LHCN-M2 (cell line): ENCODE data around the gene DOK4. TPM values are rescaled to one million over a fixed set of nuclear protein-coding genes. Genes with fewer than 3 reads are reported as not detected.
A peak's percentile ranks its signal among the peaks of the same experiment; 100 is the strongest.

Source experiments
- DNase-seq: peaks from one replicate; pipeline ENCODE4 v3.0.0-alpha.2; 2012; ENCODE audit warnings: low read depth
- total RNA-seq: library from RNA; depleted of rRNA; stranded (reverse); fragments of >200 nt; gene quantifications from 2 replicates; pipeline ENCODE4 v1.2.3, GENCODE V29; 2014

The DOK4 gene
- total RNA-seq, 1 experiment from 2014 or later: 36.6 TPM

DNA sequence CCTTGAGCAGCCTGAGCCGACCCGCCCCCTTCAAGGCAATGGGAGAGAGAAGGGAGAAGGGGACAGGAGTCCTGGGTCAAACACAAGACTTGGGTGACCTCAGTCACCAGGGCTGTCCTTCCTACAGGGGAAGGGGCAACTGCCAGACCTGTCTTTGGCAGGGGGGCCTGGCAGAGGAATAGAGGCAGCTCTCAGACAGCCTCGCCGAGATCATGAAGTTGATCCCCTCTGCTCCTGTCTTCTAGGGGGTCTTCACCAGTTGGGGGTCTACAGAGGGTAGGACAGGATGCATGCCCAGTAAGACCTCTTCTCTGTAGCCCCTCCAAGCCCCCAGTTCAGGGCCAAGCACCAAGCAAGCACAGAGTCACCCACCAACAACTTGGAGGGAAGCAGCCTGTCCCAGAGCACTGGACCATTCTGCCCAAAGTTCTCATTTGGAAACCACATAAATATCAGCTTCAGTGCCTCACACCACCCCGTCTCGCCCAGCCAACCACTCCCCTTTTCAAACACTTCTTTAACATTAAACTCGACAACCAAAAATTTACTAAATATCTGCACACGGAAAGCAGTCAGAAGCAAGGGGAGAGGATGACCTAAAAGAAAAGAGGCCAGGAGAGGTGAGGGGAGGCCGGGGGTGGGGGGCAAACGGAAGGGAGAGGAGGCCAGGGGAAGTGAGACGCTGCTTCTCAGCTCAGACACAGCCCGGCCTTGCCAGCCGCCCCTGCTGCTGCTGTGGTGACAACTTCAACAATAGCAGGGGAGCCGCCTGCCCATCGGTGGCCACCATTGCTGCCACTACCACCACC lies 7.7 kb downstream of the DOK4 start:
- no peak for DNase-seq

DNA sequence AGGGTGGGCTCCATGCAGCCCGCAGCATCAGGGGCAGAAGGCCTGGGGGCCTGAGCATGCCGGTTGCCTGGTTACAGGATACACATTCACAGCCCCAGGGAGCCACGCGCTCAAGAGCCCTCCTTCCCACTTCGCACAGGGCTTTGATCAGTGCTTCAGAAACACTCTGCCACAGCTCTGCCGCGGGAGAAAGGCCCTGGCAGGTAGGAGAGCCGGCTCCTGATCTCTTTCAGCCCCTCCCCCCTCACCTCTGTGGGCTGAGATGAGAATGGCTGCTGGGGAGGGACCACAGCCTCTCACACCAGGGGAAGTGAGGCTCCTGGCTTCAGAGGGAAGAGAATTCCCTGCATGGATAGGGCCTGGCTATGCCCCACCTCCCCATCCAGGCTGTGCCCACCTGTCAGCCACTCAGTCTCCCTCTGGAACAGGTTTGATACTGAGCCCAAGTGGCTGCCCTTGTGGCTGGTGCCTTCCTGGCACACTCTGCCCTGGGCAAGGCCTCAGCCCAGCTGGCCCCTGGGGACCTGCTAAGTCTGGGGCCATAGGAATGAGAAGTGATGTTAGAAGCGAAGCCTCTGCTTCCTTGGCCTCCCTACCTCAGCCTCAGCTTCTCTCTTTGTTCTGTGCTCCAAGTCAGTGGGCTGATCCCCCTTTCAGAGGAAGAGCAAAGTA lies 8.6 kb downstream of the DOK4 start:
- no peak for DNase-seq

DNA sequence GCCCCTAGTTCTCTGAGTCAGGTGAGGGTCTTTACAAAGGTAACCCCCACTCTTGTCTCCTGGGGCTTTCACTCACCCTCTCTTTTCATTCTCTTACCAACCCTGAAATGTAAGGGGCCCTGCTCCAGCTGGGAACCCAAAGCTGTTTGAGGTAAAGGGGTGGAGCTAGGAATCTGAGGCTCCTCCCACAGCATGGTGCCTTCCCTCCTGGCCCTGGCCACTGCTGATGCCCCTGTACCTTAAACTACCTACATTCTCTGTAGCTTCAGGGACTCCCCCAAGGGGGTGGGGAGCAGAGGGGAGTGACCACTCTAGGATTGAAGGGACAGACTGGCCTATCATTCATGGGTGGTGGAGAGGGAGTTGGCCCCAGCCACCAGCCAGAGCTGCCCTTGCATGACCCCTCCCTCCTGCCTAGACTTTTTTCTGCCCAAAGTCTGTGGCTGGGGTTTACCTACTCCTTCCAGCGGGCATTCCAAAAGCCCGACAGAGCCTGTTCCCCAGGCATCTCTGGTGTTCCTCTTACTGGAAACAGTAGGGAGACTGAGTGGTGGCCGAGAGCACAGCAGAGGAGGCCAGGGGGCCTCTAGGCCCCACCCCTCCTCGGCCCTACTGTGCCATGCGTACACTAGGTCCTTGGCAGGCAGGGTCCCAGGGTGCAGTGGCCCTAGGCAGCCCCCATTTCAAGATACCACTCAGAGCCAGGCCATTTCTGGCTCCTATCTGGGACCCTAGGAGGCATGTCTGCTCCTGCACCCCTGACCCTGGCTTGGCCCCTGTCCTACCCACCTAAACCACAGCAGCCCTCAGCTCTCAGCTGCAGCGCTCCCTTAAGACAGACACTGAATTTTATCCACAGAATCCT lies 9.5 kb downstream of the DOK4 start:
- DNase-seq: no peak

DNA sequence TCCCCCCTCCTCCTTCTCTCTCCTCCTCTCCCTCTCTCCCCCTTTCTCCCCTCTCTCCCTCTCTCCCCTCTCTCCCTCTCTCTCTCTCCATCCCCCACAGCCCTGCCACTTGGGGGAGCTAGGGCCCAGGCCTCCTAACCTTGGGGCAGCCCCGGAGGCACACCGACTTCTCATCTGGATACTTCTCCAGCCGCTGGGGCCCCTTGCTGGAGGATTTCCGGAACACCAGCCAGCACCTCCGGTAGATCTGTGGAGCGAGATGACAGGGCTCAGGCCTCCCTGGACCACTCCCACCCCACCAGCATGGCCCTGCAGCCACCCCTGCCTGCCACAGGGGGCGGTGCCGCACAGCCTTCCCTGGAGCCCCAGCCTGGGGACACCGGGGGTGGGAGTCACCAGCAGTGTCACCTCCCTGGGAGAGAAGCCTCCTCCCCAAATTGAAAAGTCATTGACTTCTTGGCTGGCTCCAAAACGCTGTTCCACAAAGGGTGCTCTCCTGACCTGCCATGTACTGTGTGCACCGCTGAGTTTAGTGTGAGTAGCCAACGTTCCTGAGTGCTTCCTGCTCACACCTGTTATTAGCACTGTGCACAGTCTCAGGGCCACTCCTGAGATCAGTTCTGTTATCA lies 10.5 kb downstream of the DOK4 start:
- DNase-seq: no peak

DNA sequence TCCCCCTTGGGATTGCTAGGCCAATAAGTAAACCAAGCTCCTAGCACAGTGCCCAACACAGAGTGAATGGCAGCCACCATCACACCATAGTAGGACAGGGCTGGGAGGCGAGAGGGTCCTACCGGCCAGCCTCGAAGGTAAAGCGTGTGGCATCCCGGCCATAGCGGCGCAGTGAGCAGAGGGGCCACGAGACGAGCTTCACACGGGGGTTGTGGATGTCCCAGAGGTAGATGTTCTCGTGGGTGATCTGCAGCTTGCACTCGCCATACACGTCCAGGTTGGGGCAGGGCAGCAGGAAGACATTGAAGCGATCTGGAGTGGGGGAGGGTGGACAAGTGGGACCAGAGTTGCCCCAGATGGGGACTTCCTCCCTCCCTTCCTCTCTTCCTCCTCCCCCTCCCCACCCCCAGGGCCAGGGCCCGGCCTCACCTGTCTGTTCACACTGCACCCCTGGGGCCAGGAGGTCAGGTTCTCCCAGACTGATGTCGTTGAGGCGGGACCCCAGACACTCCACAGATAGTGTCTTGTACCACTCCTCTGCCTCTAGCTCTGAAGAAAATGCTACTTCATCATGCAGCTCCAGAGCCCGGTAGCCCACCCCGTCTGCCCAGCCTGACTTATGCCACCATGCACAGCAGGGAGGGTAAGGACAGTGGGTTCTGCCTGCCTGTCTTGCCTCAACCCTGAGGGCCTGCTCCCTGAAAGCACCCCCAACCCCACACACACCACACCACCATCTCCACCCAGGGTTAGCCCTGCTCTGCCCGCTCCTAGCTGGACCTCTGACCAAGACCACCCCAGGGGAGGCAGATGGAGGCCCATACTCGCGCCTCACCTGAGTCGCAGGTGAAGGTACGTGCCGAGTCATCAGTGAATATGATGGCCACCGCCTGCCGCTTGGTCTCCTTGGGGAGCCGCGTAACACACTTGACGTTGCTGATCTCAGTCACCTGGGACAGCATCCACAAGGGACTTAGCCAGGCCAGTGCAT lies 11.3 kb downstream of the DOK4 start:
- DNase-seq: no peak

DNA sequence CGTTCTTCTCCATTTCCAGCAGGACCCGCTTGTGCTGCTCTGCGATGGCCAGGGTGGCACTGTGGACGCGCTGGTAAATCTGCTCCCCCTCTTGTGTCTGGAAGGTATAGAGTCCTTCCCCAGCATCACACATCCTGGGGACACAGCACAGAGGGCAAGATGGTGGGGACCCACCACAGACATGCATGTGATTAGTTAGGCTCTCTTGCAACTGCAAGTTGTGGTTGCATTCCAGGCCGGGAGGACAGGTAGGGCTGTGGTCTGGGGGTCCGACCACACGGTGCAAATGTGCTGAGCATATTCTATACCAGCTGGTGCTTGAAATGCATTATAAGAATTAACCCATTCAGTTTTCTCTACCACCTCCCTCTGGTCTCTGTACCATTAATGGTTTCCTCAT lies 12.4 kb downstream of the DOK4 start:
- no peak for DNase-seq

DNA sequence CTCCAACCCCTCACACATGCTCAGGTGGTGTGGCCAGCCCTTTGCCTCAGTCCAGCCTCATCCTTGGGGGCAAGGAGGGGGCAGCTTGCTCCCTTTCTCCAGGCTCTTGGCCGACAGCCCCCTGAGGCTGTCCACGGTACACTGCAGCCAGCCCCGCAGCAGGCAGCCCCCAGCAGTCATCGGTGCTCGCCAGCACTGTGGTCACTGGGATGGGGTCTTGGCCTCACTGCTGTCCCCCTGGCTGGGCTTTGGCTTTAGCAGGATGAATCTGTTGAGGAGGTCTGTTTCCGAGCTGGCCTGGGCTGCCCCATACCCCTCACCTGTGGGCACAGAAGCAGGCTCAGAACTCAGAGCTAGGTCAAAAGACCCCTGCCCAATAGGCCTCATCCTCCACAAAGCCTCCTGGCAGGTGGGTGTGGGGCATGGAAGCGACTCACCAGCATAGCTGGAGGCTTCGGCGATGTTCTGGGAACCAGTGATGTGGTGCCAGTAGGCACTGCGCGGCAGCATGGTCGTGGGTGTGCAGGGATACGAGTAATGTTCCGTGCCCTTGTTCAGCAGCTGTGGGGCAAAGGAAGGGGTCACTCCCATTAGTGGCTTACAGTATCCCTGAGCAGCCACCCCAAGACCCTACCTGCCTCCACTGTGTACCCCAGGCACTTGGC lies 13.0 kb downstream of the DOK4 start:
- DNase-seq: no peak

DNA sequence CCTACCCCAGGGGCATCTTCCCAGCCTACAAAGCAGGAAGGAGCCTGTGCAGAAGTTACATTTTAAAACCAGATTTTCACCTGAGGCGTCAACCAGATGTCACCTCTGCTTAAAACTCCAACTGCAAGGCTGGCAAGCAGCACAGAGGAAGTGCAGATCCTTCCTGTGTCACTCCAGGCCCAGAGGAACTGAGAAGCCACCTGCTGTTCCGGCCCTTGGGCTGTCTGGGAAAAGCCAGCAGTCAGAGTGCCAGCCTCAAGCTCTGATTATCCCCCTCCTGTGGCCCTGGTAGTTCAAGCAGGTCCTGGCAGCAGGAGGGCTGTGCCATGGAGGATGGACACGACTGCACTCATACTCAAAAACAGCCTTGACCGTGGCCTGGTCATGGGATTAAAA lies 13.6 kb downstream of the DOK4 start:
- no peak for DNase-seq

DNA sequence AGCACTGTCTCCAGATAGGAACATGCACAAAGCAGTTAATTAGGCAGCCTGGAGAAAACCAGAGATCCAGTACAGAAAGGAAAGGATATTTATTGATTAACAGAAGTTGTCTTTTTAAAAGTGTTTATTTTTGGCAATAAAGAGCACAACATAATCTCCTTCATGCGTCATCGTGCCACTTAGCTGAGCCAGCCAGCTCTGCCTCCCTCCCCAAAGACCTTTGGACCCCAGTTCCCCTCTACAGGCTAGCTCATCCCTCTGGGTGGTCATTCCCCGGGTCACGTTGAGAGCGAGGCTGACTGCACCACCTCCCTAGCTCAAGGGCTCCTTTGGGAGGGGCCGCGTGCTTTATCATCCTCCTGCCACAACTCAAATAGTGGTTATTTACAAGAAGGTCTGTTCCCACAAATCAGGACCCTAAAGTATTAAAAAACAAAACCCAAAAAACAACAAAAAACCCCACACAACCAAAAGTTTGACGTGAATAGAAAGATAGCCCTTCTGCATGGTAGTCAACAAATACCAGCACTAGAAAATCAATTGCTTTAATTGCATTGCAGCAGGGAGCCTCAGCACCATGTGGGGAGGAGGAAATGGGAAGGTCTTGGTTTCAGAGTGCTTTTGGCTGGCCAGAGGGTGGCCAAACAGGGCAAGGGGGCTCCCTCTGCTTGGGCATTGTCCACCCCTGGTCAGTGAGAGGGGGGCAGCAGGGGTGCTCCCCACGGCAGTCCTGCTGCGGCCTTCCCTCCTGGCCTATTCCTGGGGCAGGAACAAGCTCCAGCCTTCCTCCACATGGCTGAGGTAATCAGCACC lies 14.2 kb downstream of the DOK4 start:
- no peak for DNase-seq

DNA sequence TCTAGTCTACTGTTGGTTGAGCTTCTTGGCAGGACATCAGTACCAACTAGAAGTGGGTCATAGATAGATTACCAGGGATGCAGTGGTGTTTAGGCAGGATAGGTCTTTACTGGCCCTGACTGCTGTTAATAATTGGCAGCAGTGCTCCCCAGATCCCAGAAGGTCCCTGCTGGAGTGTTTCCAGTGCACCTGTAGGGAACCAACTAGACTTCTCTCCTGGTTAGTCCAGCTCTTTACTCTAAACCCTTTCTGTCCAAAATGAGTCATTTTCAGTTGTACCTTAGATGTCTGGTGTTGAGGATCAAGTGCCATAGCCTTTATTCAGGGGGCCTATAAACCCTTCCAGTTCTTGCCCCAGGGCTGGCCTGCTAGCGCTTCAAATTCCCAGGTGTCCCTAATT lies 15.1 kb downstream of the DOK4 start:
- no peak for DNase-seq

DNA sequence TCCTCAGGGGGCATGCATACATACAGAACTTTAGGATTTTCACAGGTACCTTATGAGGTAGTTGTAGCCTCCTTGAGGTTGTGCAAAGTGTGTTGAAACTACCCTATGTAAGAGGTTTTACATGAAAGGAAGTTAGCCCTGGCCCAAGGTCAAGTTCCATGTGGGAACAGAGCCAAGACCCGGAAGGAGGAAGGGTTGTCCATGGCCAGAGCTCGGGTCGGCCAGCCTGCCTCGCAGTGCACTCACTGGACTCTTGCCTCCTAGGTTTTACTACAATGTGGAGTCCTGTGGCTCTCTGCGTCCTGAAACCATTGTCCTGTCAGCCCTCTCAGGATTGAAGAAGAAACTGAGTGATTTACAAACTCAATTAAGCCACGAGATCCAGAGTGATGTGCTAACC lies 15.6 kb downstream of the DOK4 start:
- DNase-seq: no peak

DNA sequence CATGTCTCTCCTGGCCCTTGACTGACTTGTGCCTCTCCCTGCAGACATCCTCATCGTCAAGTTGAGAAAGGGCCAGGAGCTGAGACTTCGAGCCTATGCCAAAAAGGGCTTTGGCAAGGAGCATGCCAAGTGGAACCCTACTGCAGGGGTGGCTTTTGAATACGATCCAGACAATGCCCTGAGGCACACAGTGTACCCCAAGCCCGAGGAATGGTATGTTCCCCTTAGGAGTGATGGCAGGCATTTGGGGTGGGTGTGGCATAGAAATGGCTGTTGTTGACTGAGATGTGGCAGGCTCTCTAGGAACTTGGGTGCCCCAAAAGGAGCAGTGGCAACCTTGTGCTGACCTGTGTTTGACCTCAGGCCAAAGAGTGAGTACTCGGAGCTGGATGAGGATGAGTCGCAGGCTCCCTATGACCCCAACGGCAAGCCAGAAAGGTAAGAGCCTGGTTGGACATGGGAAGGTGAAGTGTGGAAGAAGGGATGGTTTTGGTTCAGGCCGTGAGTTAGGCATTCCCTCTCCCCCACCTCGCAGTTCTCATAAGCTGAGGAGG lies 16.3 kb downstream of the DOK4 start:
- DNase-seq: no peak

DNA sequence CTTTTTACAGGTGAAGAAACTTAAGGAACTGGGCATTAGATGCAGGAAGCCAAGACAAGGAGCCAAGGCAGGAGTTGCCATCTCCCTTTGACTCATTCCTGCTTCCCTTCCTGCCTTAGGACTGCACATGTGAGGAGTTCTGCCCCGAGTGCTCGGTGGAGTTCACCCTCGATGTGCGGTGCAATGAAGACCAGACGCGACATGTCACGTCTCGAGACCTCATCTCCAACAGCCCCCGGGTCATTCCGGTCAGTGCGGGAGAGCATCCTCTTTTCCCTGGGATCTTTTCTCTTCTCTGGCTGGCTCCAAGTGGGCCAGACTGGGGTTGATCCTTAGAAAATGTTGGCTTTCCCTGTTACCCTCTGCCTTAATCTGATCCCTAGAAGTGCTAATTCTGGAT lies 17.2 kb downstream of the DOK4 start:
- DNase-seq: no peak

DNA sequence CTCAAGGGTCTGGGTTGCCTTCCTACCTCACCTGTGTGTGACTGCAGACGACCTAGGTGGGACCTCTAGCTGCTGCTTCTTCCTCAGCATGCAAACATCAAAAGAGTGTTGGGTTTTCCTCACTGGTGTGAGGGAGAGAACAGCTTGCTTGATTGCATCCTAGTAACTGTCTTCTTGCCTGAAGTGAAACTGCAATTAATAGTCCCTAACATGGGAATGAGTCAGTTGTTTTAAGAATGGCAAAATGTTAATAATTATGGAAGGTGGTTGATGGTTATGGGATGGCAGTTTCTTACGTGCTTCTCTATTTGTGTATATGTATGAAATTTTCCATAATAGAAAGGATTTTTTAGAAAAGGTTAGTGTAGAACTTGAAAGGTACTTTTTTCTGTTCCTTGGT lies 17.9 kb downstream of the DOK4 start:
- DNase-seq: no peak

DNA sequence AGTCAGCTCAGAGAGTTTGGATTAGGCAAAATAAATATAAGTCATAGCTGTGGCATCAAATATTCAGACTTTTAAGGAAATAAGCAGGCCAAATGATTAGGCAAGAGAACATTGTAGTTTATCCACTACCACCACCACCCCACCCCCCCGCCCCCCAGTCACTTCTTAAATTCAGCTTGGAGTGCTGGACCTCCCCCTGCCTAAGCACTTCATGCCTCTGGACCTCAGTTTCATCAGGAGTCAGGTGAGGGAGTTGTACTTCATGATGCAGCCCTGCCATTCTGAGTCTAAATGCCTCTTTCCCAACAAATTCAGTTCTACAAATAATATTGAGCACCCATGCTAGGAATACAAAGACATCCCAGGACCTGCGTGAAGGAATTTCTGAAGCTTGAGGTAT lies 21.8 kb downstream of the DOK4 start:
- DNase-seq: no peak

DNA sequence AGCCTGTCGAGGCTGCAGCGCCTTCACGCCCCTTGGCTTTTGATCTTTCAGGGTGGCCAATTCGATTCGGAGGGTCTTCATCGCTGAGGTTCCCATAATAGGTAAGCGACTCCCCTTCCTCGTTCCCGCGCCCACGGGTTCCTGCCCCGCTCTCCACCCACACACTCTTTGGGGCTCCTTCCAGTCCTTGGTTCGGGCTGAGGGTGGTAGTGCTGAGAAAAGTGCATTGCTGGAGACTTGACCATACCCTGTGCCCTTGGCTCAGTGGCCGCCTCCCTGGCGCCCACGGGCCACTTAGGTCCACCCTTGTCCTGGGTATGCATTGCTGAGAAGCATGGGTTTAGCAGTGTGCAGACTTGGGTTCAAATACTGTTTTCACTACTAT lies 23.3 kb downstream of the DOK4 start:
- no peak for DNase-seq

DNA sequence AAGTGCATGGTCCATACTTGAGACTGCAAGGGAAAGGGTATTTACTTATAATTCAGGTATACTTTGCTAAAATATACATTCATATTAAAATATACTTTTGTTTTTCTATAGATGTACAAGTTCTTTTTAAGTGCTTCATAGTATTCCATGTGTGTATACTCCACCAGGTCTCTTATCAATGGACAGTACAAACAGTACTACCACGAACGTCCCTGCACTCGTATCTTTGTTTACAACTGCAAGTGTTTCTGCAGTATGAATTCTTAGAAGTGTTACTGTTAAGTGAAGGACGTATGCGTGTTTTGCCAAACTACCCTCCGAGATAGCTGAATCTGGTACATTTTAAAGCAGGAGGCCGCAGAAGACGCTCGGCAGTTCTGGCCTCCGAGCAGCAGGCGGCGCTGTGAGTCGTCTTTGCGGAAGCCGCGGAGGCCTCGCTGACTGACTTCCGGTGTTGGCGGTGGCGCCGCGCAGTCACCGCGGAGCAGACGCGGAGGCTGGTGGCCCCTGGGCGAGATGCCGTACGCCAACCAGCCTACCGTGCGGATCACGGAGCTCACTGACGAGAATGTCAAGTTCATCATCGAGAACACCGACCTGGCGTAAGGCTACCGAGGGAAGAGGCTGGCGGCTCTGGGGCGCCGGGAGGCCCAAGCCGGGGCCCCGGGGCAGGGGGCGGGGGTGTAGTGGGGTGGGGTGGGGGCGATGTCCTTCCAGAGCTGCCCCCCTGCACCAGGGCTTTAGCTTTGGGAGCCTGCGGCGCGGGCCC lies 23.9 kb downstream of the DOK4 start, which contains the start of gene POLR2C:
Gene POLR2C, plus strand, starts transcription at position 471 of the 769 bp plus-strand sequence. Its CDS starts 46 bp downstream, at position 517.
- peak; percentile 75 for DNase-seq

DNA sequence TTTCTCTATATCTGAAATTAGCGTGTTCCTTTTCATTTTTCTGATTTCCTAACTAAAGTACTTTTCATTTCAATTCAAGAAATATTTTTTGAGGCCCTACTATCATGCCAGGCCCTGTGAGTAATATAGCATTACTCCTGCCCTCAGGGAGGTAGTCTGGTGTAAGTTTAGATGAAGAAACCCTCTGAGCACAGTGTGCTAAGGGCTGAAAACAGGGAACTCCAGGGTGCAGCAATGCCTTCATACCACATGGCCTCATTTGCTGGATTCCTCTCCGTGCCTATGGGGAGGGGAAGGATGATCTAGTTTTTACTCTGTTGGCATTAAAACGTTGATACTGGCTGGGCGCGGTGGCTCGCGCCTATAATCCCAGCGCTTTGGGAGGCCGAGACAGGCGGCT lies 34.3 kb downstream of the DOK4 start:
- no peak for DNase-seq
